ENCODE results near the gene NDUFV2.

NDUFV2 gene

DNA sequence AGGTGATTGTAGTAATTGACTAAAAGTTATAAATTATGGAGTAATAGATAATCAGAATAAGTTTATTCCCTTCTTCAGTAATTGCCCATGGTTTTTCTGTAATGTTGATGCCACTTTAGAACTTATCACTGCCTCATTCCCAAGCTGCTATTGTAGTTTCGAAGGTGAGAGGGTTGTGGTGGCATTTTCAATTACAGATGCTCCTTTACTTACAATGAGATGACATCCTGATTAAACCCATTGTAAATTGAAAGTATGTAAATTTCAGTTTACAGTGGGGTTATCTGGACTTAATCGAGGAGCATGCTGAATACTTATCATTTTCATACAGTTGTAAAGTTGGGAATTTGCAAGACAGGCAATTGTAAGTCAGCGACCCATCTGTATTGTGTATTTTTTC lies 2.9 kb downstream of the NDUFV2 start:
- H3F3A ChIP-seq (ENCODE audit: insufficient read depth): no peaks in the 10 kb centered on the region
- TF ChIP-seq, protein P1, sequence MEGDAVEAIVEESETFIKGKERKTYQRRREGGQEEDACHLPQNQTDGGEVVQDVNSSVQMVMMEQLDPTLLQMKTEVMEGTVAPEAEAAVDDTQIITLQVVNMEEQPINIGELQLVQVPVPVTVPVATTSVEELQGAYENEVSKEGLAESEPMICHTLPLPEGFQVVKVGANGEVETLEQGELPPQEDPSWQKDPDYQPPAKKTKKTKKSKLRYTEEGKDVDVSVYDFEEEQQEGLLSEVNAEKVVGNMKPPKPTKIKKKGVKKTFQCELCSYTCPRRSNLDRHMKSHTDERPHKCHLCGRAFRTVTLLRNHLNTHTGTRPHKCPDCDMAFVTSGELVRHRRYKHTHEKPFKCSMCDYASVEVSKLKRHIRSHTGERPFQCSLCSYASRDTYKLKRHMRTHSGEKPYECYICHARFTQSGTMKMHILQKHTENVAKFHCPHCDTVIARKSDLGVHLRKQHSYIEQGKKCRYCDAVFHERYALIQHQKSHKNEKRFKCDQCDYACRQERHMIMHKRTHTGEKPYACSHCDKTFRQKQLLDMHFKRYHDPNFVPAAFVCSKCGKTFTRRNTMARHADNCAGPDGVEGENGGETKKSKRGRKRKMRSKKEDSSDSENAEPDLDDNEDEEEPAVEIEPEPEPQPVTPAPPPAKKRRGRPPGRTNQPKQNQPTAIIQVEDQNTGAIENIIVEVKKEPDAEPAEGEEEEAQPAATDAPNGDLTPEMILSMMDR (IDR thresholded peaks at IDR 0.05; ENCODE audit: insufficient read depth, low read length, poor library complexity, severe bottlenecking): no peak
- no peak for TF ChIP-seq EZH2phosphoT487 (conservative IDR thresholded peaks at IDR 0.05; ENCODE audit: low read length)
- no peaks in the 10 kb centered on the region for H3K9me2 ChIP-seq (replicated peaks; ENCODE audit: insufficient read depth, low read length)
- no peaks in the 10 kb centered on the region for H3K27me3 ChIP-seq (ENCODE audit: low read length)
- H4K20me1 ChIP-seq (ENCODE audit: low read depth, low read length): peaks cover 22% of the 10 kb centered on the region
- peaks cover 78% of the 10 kb centered on the region for H3K79me2 ChIP-seq (ENCODE audit: insufficient read depth, low read length)
- H3K27ac ChIP-seq (ENCODE audit: low read depth, low read length): no peak overlapping the region
- no peak overlapping the region for H2AFZ ChIP-seq (ENCODE audit: low read depth, low read length, severe bottlenecking)
- no peaks in the 10 kb centered on the region for H3K9me3 ChIP-seq (ENCODE audit: insufficient read depth, low read length)
- peak overlapping the region; percentile 81; the same call in 1 of the 2 replicates for H3K9ac ChIP-seq (ENCODE audit: low read length)
- peak overlapping the region; percentile 85 for H3K4me2 ChIP-seq (ENCODE audit: low read depth, low read length, poor library complexity, severe bottlenecking)
- H3K4me3 ChIP-seq (ENCODE audit: insufficient read depth, low read length, poor library complexity, severe bottlenecking): peak overlapping the region; percentile 12
- no peaks in the 10 kb centered on the region for H3K36me3 ChIP-seq (ENCODE audit: low read length)

DNA sequence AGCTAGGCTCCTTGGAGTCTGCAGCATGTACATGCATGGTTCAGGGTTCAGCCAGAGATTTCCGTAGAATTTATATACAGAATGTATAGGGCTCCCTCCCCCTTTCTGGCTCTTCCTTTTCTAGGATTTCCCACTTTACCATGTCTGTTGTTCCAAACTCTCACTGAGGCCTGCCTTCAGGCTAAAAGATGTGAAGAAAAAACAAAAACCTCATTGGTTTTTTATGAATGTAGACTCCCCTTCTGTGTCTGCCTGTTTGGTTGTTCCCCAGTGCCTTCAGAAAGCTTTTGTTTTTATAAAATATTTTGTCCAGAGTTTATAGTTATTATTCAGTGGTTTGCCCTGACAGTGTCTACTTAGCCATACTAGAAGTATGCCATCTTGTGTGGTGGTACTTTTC lies 3.6 kb downstream of the NDUFV2 start:
- Histone ChIP-seq H3K27ac (ENCODE audit: low read depth, low read length) (no peak overlapping the region), H2AFZ (ENCODE audit: low read depth, low read length, severe bottlenecking) (no peak overlapping the region), H3K27me3 (ENCODE audit: low read length) (no peaks in the 10 kb centered on the region), H3K9ac (ENCODE audit: low read length) (peak overlapping the region; percentile 81; the same call in 1 of the 2 replicates), H3K9me3 (ENCODE audit: insufficient read depth, low read length) (no peaks in the 10 kb centered on the region), H3K9me2 (replicated peaks; ENCODE audit: insufficient read depth, low read length) (no peaks in the 10 kb centered on the region), H3K4me3 (ENCODE audit: insufficient read depth, low read length, poor library complexity, severe bottlenecking) (no peak overlapping the region), H3K79me2 (ENCODE audit: insufficient read depth, low read length) (peaks cover 85% of the 10 kb centered on the region), H4K20me1 (ENCODE audit: low read depth, low read length) (peaks cover 22% of the 10 kb centered on the region), H3F3A (ENCODE audit: insufficient read depth) (no peaks in the 10 kb centered on the region), H3K36me3 (ENCODE audit: low read length) (no peaks in the 10 kb centered on the region), H3K4me2 (ENCODE audit: low read depth, low read length, poor library complexity, severe bottlenecking) (peak overlapping the region; percentile 85)
- TF ChIP-seq, protein P1 (IDR thresholded peaks at IDR 0.05; ENCODE audit: insufficient read depth, low read length, poor library complexity, severe bottlenecking): no peak
- TF ChIP-seq EZH2phosphoT487 (conservative IDR thresholded peaks at IDR 0.05; ENCODE audit: low read length): no peak

DNA sequence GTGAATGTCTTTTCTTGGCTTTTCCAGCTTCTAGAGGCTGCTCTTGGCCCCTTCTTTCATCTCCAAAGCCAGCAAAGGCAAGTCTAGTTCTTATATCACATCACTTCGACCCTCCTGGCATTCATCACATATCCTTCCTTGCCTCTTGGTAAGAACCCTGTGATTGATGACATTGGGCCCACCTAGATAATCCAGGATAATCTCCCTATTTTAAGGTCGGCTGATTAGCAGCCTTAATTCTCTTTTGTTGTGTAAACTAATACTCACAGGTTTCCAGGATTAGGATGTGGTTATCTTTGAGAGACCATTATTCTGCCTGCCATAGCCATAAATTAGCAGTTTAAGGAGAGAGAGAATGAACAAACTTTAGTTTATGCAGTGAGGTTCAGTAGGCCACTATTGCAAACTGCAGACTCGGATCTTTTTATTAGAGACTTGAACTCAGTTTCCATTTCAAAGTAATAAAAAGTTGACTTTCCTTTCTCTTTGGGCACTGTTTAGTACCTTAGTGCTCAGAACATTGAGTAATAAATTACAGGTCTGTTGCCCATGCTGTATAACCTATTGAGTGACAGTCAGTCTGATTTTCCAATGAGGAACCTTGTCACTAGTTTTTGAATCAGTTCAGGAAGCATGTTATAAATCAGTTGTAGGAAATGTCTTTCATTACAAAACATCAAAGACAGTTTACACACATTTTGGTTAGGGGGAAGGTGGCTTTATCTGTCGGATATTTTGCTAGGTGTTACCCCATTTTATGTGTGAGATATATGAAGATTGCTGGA lies 4.5 kb downstream of the NDUFV2 start:
- H3K9me2 ChIP-seq (replicated peaks; ENCODE audit: insufficient read depth, low read length): no peaks in the 10 kb centered on the region
- H3K27ac ChIP-seq (ENCODE audit: low read depth, low read length): no peak overlapping the region
- TF ChIP-seq, protein P1 (IDR thresholded peaks at IDR 0.05; ENCODE audit: insufficient read depth, low read length, poor library complexity, severe bottlenecking): no peak
- TF ChIP-seq EZH2phosphoT487 (conservative IDR thresholded peaks at IDR 0.05; ENCODE audit: low read length): no peak
- no peaks in the 10 kb centered on the region for H3K9me3 ChIP-seq (ENCODE audit: insufficient read depth, low read length)
- H3K4me2 ChIP-seq (ENCODE audit: low read depth, low read length, poor library complexity, severe bottlenecking): peak overlapping the region; percentile 85
- no peak overlapping the region for H3K9ac ChIP-seq (ENCODE audit: low read length)
- peaks cover 94% of the 10 kb centered on the region for H3K79me2 ChIP-seq (ENCODE audit: insufficient read depth, low read length)
- H3F3A ChIP-seq (ENCODE audit: insufficient read depth): no peaks in the 10 kb centered on the region
- H3K4me3 ChIP-seq (ENCODE audit: insufficient read depth, low read length, poor library complexity, severe bottlenecking): no peak overlapping the region
- peaks cover 22% of the 10 kb centered on the region for H4K20me1 ChIP-seq (ENCODE audit: low read depth, low read length)
- no peaks in the 10 kb centered on the region for H3K27me3 ChIP-seq (ENCODE audit: low read length)
- no peaks in the 10 kb centered on the region for H3K36me3 ChIP-seq (ENCODE audit: low read length)
- no peak overlapping the region for H2AFZ ChIP-seq (ENCODE audit: low read depth, low read length, severe bottlenecking)

All from SU-DHL-6 (cell line).